A673 (cell line): ENCODE results near the gene RBP7.

Source experiments
- EZH2 ChIP-seq: fragments of 200-600 bp; sonication (generic); IDR thresholded peaks from 2 replicates; pipeline ENCODE4 v1.6.1; 2017; ENCODE audit warnings: borderline replicate concordance, low read depth, mild to moderate bottlenecking, mixed read lengths, antibody characterized with exemption, low read length; ENCODE audit not compliant: poor library complexity, severe bottlenecking
- TF ChIP-seq, protein P1 (sequence below): fragments of 300-800, 200-600 bp; sonication (generic); conservative IDR thresholded peaks from 2 replicates; pipeline ENCODE4 v1.5.1; 2017; ENCODE audit warnings: low read depth, mild to moderate bottlenecking, antibody characterized with exemption, low read length, moderate library complexity, mixed read lengths

- TF ChIP-seq, protein P1, sequence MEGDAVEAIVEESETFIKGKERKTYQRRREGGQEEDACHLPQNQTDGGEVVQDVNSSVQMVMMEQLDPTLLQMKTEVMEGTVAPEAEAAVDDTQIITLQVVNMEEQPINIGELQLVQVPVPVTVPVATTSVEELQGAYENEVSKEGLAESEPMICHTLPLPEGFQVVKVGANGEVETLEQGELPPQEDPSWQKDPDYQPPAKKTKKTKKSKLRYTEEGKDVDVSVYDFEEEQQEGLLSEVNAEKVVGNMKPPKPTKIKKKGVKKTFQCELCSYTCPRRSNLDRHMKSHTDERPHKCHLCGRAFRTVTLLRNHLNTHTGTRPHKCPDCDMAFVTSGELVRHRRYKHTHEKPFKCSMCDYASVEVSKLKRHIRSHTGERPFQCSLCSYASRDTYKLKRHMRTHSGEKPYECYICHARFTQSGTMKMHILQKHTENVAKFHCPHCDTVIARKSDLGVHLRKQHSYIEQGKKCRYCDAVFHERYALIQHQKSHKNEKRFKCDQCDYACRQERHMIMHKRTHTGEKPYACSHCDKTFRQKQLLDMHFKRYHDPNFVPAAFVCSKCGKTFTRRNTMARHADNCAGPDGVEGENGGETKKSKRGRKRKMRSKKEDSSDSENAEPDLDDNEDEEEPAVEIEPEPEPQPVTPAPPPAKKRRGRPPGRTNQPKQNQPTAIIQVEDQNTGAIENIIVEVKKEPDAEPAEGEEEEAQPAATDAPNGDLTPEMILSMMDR, result no peak
- TF ChIP-seq EZH2, result no peak
These were observed 25.6 kb downstream of the RBP7 start for GRCh38 chr1:10022656-10023055.
